ENCODE results near the gene PHF10. TPM values are rescaled to one million over a fixed set of nuclear protein-coding genes. Genes with fewer than 3 reads are reported as not detected.
"Not testable (repeated sequence)": the region's sequence is repeated elsewhere in the genome, so short reads cannot be mapped to it uniquely, and the experiment has no call there.

Gene PHF10
- 10 to 100 TPM; 82.5 to 82.8 TPM for total RNA-seq
- polyA plus RNA-seq (2013, experiment 1 of 2): 74.8 TPM
- polyA plus RNA-seq (2013, experiment 2 of 2): 72.6 TPM
- long read RNA-seq, experiment 1, full-length matches to known transcripts: 12 of 35 reads
- long read RNA-seq, experiment 1, partial matches to known transcripts: 8 of 35 reads
- long read RNA-seq, experiment 1, other reads (novel, unspliced or antisense): 15 of 35 reads
- long read RNA-seq, experiment 2, full-length matches to known transcripts: 35 of 56 reads
- long read RNA-seq, experiment 2, partial matches to known transcripts: 7 of 56 reads
- long read RNA-seq, experiment 2, other reads (novel, unspliced or antisense): 14 of 56 reads
- long read RNA-seq, experiment 3, full-length matches to known transcripts: 1 of 6 reads
- long read RNA-seq, experiment 3, partial matches to known transcripts: 2 of 6 reads
- long read RNA-seq, experiment 3, other reads (novel, unspliced or antisense): 3 of 6 reads
- long read RNA-seq, experiment 4, partial matches to known transcripts: 1 of 2 reads
- long read RNA-seq, experiment 4, other reads (novel, unspliced or antisense): 1 of 2 reads

GRCh38 chr6:169724494-169725124 lies at the start of gene PHF10:
TSS of gene PHF10 (minus strand) at chr6:169724500. CDS start at chr6:169723931, 569 bp downstream.
- TF ChIP-seq CTCF (conservative IDR thresholded peaks at IDR 0.05): no peak
- H3K36me3 ChIP-seq (ENCODE audit: control insufficient read depth, insufficient read depth, low read length): peaks cover 11% of the 10 kb centered on the region
- H3K9ac ChIP-seq (ENCODE audit: extremely low read depth, low read length, poor library complexity, severe bottlenecking): peak within 1 kb of the TSS; percentile 97
- peak; percentile 94 for DNase-seq
- Mint-ChIP-seq H3K27me3 (ENCODE audit: insufficient read depth) (no peaks in the 10 kb centered on the region), H3K27ac (peak within 1 kb of the TSS; percentile 98), H3K36me3 (ENCODE audit: low read depth) (peaks cover 5% of the 10 kb centered on the region), H3K4me1 (peaks cover 26% of the 10 kb centered on the region), H3K4me3 (peak within 1 kb of the TSS; percentile 77), H3K9me3 (no peaks in the 10 kb centered on the region)
- H3K27ac ChIP-seq (ENCODE audit: low read depth, low read length): peak within 1 kb of the TSS; percentile 96
- 0 to 4% methylated on average over 5 to 68 of the region's 89 CpGs for WGBS, 2 experiments (ENCODE audit: insufficient coverage in 1 of 2, insufficient read length in 1 of 2)
- no peaks in the 10 kb centered on the region for H3K27me3 ChIP-seq (ENCODE audit: control insufficient read depth, insufficient read depth, low read length, poor library complexity, severe bottlenecking)
- H3K9me3 ChIP-seq (ENCODE audit: control insufficient read depth, low read length): no peaks in the 10 kb centered on the region
- peaks cover 2% of the 10 kb centered on the region for H3K4me1 ChIP-seq (ENCODE audit: control insufficient read depth, insufficient read depth, low read length)
- peak within 1 kb of the TSS; percentile 96 for H3K4me3 ChIP-seq (ENCODE audit: low read length)

- Mint-ChIP-seq H3K36me3 (ENCODE audit: low read depth) (peaks cover 38% of the 10 kb centered on the region), H3K4me3 (no peak overlapping the region), H3K4me1 (no peaks in the 10 kb centered on the region), H3K27me3 (ENCODE audit: insufficient read depth) (no peaks in the 10 kb centered on the region), H3K9me3 (no peaks in the 10 kb centered on the region), H3K27ac (no peak overlapping the region)
- Histone ChIP-seq H3K9me3 (ENCODE audit: control insufficient read depth, low read length) (no peaks in the 10 kb centered on the region), H3K27me3 (ENCODE audit: control insufficient read depth, insufficient read depth, low read length, poor library complexity, severe bottlenecking) (no peaks in the 10 kb centered on the region), H3K9ac (ENCODE audit: extremely low read depth, low read length, poor library complexity, severe bottlenecking) (no peak overlapping the region), H3K4me3 (ENCODE audit: low read length) (no peak overlapping the region), H3K4me1 (ENCODE audit: control insufficient read depth, insufficient read depth, low read length) (no peaks in the 10 kb centered on the region), H3K27ac (ENCODE audit: low read depth, low read length) (no peak overlapping the region), H3K36me3 (ENCODE audit: control insufficient read depth, insufficient read depth, low read length) (peaks cover 32% of the 10 kb centered on the region)
- 95 to 96% methylated on average over 13 of the region's 13 CpGs for WGBS, 2 experiments (ENCODE audit: insufficient coverage in 1 of 2, insufficient read length in 1 of 2)
- DNase-seq: no peak
- no peak for TF ChIP-seq CTCF (conservative IDR thresholded peaks at IDR 0.05)
Observed at GRCh38 chr6:169766921-169767736, 42.8 kb upstream of the PHF10 start.

GRCh38 chr6:169766232-169766631 lies 41.9 kb upstream of the PHF10 start:
- Mint-ChIP-seq H3K4me3 (no peak overlapping the region), H3K27ac (no peak overlapping the region), H3K36me3 (ENCODE audit: low read depth) (peaks cover 35% of the 10 kb centered on the region), H3K9me3 (no peaks in the 10 kb centered on the region), H3K4me1 (no peaks in the 10 kb centered on the region), H3K27me3 (ENCODE audit: insufficient read depth) (no peaks in the 10 kb centered on the region)
- TF ChIP-seq CTCF (conservative IDR thresholded peaks at IDR 0.05): no peak
- 86 to 92% methylated on average over 3 to 5 of the region's 5 CpGs for WGBS, 2 experiments (ENCODE audit: insufficient coverage in 1 of 2, insufficient read length in 1 of 2)
- Histone ChIP-seq H3K27me3 (ENCODE audit: control insufficient read depth, insufficient read depth, low read length, poor library complexity, severe bottlenecking) (no peaks in the 10 kb centered on the region), H3K4me1 (ENCODE audit: control insufficient read depth, insufficient read depth, low read length) (no peaks in the 10 kb centered on the region), H3K36me3 (ENCODE audit: control insufficient read depth, insufficient read depth, low read length) (peaks cover 34% of the 10 kb centered on the region), H3K9me3 (ENCODE audit: control insufficient read depth, low read length) (no peaks in the 10 kb centered on the region), H3K4me3 (ENCODE audit: low read length) (no peak overlapping the region), H3K27ac (ENCODE audit: low read depth, low read length) (no peak overlapping the region), H3K9ac (ENCODE audit: extremely low read depth, low read length, poor library complexity, severe bottlenecking) (no peak overlapping the region)
- no peak for DNase-seq

- not testable (repeated sequence) for H3K4me3 Mint-ChIP-seq; H3K4me3 ChIP-seq (ENCODE audit: low read length); H3K27ac Mint-ChIP-seq; H3K27me3 Mint-ChIP-seq (ENCODE audit: insufficient read depth); H3K9ac ChIP-seq (ENCODE audit: extremely low read depth, low read length, poor library complexity, severe bottlenecking); H3K27me3 ChIP-seq (ENCODE audit: control insufficient read depth, insufficient read depth, low read length, poor library complexity, severe bottlenecking); H3K4me1 ChIP-seq (ENCODE audit: control insufficient read depth, insufficient read depth, low read length); H3K9me3 ChIP-seq (ENCODE audit: control insufficient read depth, low read length); H3K4me1 Mint-ChIP-seq; H3K27ac ChIP-seq (ENCODE audit: low read depth, low read length); DNase-seq; H3K9me3 Mint-ChIP-seq
- H3K36me3 Mint-ChIP-seq (ENCODE audit: low read depth): peaks cover 35% of the 10 kb centered on the region
- peaks cover 39% of the 10 kb centered on the region for H3K36me3 ChIP-seq (ENCODE audit: control insufficient read depth, insufficient read depth, low read length)
- WGBS, 2 experiments (ENCODE audit: insufficient coverage in 1 of 2, insufficient read length in 1 of 2): 91 to 94% methylated on average over 10 of the region's 10 CpGs
Observed at GRCh38 chr6:169765789-169766188, 41.5 kb upstream of the PHF10 start.
